MCF 10A (cell line): ENCODE measurements around the gene UCN2. TPM values are rescaled to one million over a fixed set of nuclear protein-coding genes. Genes with fewer than 3 reads are reported as not detected.
A peak's percentile ranks its signal among the peaks of the same experiment; 100 is the strongest.

Experiments used
- BruUV-seq: library from RNA; stranded (reverse); fragments of 400-500 nt; replicated peaks from 2 replicates; lab custom pipeline; 2021; lab: Mats Ljungman, UMichigan
- CTCF ChIA-PET: fragments of 300-600 bp; sonication (Branson Sonifier 250); formaldehyde crosslinking; extraction: SDS; loops from one replicate; lab custom pipeline; 2021; ENCODE audit warnings: antibody characterized with exemption, inconsistent platforms; lab: Yijun Ruan, JAX
- POLR2A ChIA-PET: fragments of 300-600, 350-650 bp; sonication (Branson Sonifier 250); formaldehyde crosslinking; extraction: SDS; loops from one replicate; lab custom pipeline; 2020; ENCODE audit warnings: antibody characterized with exemption, inconsistent platforms; lab: Yijun Ruan, JAX
- DNase-seq: peaks from one replicate; pipeline ENCODE4 v3.0.0-alpha.2; 2018; ENCODE audit not compliant: unreplicated experiment
- H3K27ac Mint-ChIP-seq: one replicate; pipeline ENCODE4 v1.8.0; 2022; ENCODE audit warnings: mild to moderate bottlenecking, low read depth, mixed read lengths; ENCODE audit not compliant: unreplicated experiment
- H3K27me3 Mint-ChIP-seq: one replicate; pipeline ENCODE4 v1.8.0; 2022; ENCODE audit warnings: mixed read lengths; ENCODE audit not compliant: insufficient read depth, unreplicated experiment
- H3K36me3 Mint-ChIP-seq: one replicate; pipeline ENCODE4 v1.8.0; 2022; ENCODE audit warnings: mild to moderate bottlenecking, moderate library complexity, mixed read lengths; ENCODE audit not compliant: insufficient read depth, unreplicated experiment
- H3K4me1 Mint-ChIP-seq: one replicate; pipeline ENCODE4 v1.8.0; 2022; ENCODE audit warnings: mixed read lengths; ENCODE audit not compliant: insufficient read depth, unreplicated experiment
- H3K4me3 Mint-ChIP-seq: one replicate; pipeline ENCODE4 v1.8.0; 2022; ENCODE audit warnings: mild to moderate bottlenecking, moderate library complexity, mixed read lengths; ENCODE audit not compliant: unreplicated experiment
- H3K9me3 Mint-ChIP-seq: one replicate; pipeline ENCODE4 v1.8.0; 2022; ENCODE audit warnings: mixed read lengths; ENCODE audit not compliant: unreplicated experiment
- CTCF ChIP-seq: fragments of 200-600 bp; IDR thresholded peaks from one replicate; pipeline ENCODE4 v1.8.0; 2022; ENCODE audit warnings: antibody characterized with exemption, mild to moderate bottlenecking; ENCODE audit not compliant: unreplicated experiment
- intact Hi-C: fragments of 100-400 bp; cut with micrococcal nuclease; formaldehyde crosslinking; loops from 2 replicates; pipeline ENCODE4 v1.14.1; 2022
- total RNA-seq: library from RNA; stranded (reverse); gene quantifications from 2 replicates; pipeline ENCODE4 v1.2.3, GENCODE V29; 2022

Gene UCN2
- total RNA-seq, 1 experiment from 2014 or later = 3.8 TPM

- POLR2A ChIA-PET = interaction anchor here (1.1 kb wide), 1 partner anchor 15 kb away, joined by 4 read pairs; no protein-coding TSS in a partner anchor
- no peak overlapping the region for H3K4me3 Mint-ChIP-seq
- CTCF ChIA-PET = no interaction called here
- peaks cover 6% of the 10 kb centered on the region for H3K36me3 Mint-ChIP-seq
- H3K4me1 Mint-ChIP-seq = no peaks in the 10 kb centered on the region
- intact Hi-C loops = no loop called here
- H3K9me3 Mint-ChIP-seq = no peaks in the 10 kb centered on the region
- no TSS peak for BruUV-seq
- no peak for DNase-seq
- H3K27ac Mint-ChIP-seq = no peak overlapping the region
- TF ChIP-seq CTCF = no peak
- H3K27me3 Mint-ChIP-seq = no peaks in the 10 kb centered on the region
Observed at GRCh38 chr3:48518638-48519276, 44.8 kb downstream of the UCN2 start.

GRCh38 chr3:48518069-48518468 lies 45.5 kb downstream of the UCN2 start:
- H3K9me3 Mint-ChIP-seq = no peaks in the 10 kb centered on the region
- H3K27me3 Mint-ChIP-seq = no peaks in the 10 kb centered on the region
- intact Hi-C loops = no loop called here
- H3K4me1 Mint-ChIP-seq = no peaks in the 10 kb centered on the region
- DNase-seq = no peak
- H3K4me3 Mint-ChIP-seq = no peak overlapping the region
- POLR2A ChIA-PET = no interaction called here
- CTCF ChIA-PET = no interaction called here
- BruUV-seq = no TSS peak
- H3K36me3 Mint-ChIP-seq = peaks cover 6% of the 10 kb centered on the region
- no peak overlapping the region for H3K27ac Mint-ChIP-seq
- no peak for TF ChIP-seq CTCF

GRCh38 chr3:48516571-48516970 lies 47.0 kb downstream of the UCN2 start:
- Mint-ChIP-seq H3K4me3 (no peak overlapping the region), H3K27ac (no peak overlapping the region), H3K36me3 (no peaks in the 10 kb centered on the region), H3K9me3 (no peaks in the 10 kb centered on the region), H3K27me3 (no peaks in the 10 kb centered on the region), H3K4me1 (no peaks in the 10 kb centered on the region)
- POLR2A ChIA-PET = interaction anchor here (1.0 kb wide), 1 partner anchor 22 kb away, joined by 3 read pairs; no protein-coding TSS in a partner anchor
- no peak for TF ChIP-seq CTCF
- CTCF ChIA-PET = interaction anchor here (0.7 to 0.9 kb wide), 2 partner anchors 81 to 307 kb away, joined by 3 to 5 read pairs; no protein-coding TSS in a partner anchor
- intact Hi-C loops = no loop called here
- DNase-seq = peak; percentile 16
- BruUV-seq = no TSS peak

- BruUV-seq = no TSS peak
- H3K4me3 Mint-ChIP-seq = no peak overlapping the region
- H3K27ac Mint-ChIP-seq = no peak overlapping the region
- H3K4me1 Mint-ChIP-seq = no peaks in the 10 kb centered on the region
- ChIA-PET CTCF (interaction anchor here (0.6 to 1.0 kb wide), 2 partner anchors 78 kb away, joined by 3 to 4 read pairs; no protein-coding TSS in a partner anchor), POLR2A (no interaction called here)
- no peak for DNase-seq
- no peak for TF ChIP-seq CTCF
- H3K9me3 Mint-ChIP-seq = no peaks in the 10 kb centered on the region
- H3K36me3 Mint-ChIP-seq = no peaks in the 10 kb centered on the region
- intact Hi-C loops = no loop called here
- no peaks in the 10 kb centered on the region for H3K27me3 Mint-ChIP-seq
Observed at GRCh38 chr3:48514431-48515227, 49.0 kb downstream of the UCN2 start.
